GM21576 (cell line): ENCODE measurements around the gene SCYGR5.
A peak's percentile ranks its signal among the peaks of the same experiment; 100 is the strongest.
"Not testable (repeated sequence)": the region's sequence is repeated elsewhere in the genome, so short reads cannot be mapped to it uniquely, and the experiment has no call there.

Experiments used
- ATAC-seq: cut with Tn5 transposase; IDR thresholded peaks from one replicate; pipeline ENCODE4 v1.9.1; 2021; ENCODE audit warnings: mild to moderate bottlenecking, moderate library complexity; ENCODE audit not compliant: unreplicated experiment

The SCYGR5 gene

GRCh38 chr2:227666631-227667170, at the start of gene SCYGR5:
TSS of gene SCYGR5 (plus strand) at chr2:227666804. CDS start at chr2:227666804, 0 bp downstream.
- not testable (repeated sequence) for ATAC-seq

DNA sequence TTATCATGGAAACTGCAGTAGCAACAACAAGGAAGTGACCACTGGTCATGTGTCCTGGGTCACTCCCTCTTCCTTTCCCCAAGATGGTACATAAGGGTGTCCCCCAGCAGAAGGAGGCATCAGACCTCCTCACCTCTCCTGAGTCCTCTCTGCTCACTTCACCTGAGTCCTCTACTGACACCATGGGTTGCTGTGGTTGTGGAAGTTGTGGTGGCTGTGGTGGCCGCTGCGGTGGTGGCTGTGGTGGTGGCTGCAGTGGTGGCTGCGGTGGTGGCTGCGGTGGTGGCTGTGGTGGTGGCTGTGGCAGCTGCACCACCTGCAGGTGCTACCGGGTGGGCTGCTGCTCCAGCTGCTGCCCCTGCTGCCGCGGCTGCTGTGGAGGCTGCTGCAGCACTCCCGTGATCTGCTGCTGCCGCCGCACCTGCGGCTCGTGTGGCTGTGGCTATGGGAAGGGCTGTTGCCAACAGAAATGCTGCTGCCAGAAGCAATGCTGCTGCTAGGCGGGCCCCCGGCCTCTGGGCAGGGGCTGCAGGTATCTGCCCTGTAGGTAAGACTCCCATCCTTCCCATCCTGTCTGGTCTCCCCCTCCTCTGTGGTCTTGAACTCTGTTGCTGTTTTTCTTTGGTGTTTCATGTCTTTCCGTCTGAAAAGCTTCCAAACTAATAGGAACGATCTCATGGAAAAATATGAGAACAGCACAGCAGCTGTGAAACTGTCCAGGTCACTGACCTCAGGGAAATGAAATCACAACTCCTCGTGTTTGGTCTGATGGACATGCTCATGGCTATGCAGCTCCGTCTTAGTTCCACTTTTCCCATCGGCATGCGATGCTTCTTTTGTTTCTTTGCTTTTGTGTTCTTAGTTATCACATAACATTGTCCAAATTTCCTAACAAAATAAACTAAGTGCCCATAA, 49.0 kb upstream of the SCYGR5 start, which contains the start of gene SCYGR4:
Gene SCYGR4, plus strand, starts transcription at position 183 of the 915 bp plus-strand sequence. Its CDS starts 0 bp downstream, at position 183.
- ATAC-seq, result no peak

DNA sequence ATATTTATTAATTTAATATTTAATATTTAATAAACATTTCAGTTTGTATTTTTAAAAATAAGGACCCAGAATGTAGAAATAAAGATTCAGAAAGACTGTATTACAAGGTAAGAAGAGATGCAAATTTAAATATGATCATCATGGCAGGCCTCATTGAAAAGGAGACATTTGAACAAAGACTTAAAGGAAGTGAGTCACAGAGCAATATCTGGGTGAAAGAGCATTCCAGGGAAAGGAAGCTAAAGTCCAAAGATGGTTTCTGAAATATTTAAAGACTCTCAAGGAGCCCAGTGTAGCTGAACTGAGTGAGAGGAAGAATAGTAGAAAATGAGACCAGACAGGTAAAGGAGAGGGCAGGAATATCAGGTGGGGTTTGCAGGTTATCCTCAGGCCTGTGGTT, 43.4 kb upstream of the SCYGR5 start:
- ATAC-seq, result no peak

- ATAC-seq, result no peak
These were observed 41.2 kb upstream of the SCYGR5 start for GRCh38 chr2:227625420-227625819.

DNA sequence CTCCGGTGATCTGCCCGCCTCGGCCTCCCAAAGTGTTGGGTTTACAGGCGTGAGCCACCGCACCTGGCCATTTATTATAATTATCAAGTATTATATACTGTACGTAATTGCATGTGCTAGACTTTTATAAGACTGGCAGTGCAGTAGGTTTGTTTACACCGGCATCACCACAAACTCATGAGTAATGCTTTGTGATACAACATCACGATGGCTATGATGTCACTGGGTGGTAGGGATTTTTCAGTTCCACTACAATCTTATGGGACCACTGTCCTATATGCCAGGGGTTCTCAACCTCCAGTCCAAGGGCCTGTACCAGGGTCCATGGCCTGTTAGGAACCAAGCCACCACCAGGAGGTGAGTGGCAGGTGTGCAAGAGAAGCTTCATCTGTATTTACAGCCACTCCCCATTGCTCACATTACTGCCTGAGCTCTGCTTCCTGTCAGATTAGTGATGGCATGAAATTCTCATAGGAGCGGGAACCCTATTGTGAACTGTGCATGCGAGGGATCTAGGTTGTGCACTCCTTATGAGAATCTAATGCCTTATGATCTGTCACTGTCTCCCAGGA, 39.9 kb upstream of the SCYGR5 start:
- ATAC-seq, result no peak

DNA sequence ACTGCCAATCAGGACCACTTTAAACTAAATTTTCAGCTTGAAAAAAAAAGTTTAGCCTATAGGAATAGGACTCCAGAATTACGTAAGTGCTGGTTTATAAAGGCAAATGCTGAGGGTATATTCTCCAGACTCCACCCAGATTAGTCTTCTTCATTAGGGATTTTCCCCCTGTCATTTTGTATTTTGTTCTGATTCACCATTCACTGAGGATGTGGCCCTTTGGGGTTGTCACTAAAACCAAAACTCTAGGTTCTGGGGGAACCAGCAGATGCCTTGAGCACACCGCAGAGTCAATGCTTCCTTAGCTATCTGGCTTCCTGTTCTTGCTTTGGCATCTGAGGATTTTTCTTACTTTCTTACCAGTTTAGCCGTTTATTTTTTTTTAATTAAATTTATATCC, 38.8 kb upstream of the SCYGR5 start:
- ATAC-seq, result peak; percentile 89

- ATAC-seq, result no peak
These were observed 37.2 kb upstream of the SCYGR5 start for GRCh38 chr2:227629435-227629834.

- ATAC-seq, result no peak
These were observed 36.3 kb upstream of the SCYGR5 start for GRCh38 chr2:227630322-227630721.

DNA sequence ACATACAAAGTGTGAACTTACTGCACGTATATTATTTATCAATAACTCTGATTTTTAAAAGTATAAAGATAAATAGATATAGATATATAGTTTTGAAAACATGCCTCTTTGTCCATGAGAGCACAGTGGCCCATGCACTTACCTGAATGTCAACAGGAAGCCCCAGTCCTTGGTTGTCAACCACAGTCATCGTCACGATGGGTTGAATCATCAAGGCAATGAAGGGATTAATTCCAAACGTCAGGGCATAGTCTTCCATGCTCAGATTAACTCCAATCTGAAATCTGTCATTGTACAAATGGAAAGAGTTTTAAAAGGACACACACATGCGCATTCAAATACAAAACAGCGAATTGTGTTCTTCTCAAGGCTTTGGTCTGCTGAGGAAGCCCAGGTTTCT, 33.8 kb upstream of the SCYGR5 start:
- no peak for ATAC-seq

DNA sequence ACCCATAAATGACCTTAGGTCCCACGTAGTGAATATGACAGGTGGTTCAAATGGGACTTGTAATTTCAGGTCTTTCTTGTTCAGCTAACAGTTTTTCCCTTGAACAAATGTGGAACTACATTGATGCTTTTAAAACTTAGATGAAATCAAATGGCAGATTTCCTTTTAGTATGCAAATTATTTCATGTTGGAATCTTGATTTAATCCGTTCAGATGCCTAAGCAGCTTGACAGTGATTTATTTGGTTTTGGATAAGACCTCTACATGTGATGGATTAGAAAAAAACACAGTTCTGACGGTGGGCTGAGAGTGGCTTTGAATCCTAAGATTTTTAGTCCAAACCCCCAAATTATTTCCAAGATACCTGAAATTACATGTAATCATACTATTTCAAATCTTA, 32.4 kb upstream of the SCYGR5 start:
- no peak for ATAC-seq

- ATAC-seq, result no peak
These were observed 23.9 kb upstream of the SCYGR5 start for GRCh38 chr2:227642656-227643055.

DNA sequence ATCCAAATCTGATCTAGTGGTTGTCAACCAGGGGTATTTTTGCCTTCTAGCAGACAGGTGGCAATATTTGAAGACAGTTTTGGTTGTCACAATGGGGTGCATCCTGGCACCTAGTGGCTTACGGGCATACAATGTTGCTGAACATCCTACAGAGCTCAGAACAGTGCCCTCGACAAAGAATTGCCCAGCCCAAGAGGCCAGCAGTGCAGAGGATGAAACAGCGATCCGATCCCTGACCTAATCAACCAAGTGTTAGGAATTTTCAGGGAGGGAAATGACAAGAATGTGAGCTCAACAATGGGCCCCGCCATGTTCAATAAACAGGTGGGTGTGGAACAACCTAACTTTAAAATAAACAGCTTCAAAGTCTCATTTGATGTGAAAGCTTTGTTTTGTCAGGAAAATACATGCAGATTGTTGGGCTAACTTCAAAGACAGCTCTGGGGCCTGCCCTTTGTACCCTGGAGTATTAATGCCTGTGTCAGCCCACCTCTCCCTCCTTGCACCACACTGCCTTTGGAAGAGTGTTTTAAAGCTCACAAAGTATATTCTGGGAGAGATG, 22.5 kb upstream of the SCYGR5 start:
- no peak for ATAC-seq

DNA sequence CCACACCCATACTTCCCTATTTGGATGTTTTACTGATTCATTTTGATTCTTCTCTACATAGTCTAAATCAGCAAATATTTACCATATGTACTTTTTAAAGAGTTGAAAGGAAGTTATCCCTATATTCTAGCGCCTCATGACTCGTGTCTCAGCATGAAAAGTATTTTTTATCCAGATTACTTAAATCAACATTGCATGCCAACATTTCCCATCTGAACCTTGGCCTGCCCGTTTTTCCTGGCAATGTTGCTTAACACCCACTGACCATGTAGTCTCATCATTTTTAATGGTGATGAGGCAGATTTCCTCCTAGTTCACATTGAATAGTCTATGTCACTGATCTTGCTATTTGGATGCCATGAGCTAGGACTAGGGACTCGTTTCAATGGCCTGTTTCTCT, 13.2 kb upstream of the SCYGR5 start:
- ATAC-seq, result no peak

- ATAC-seq, result no peak
These were observed 12.2 kb upstream of the SCYGR5 start for GRCh38 chr2:227654426-227654825.

DNA sequence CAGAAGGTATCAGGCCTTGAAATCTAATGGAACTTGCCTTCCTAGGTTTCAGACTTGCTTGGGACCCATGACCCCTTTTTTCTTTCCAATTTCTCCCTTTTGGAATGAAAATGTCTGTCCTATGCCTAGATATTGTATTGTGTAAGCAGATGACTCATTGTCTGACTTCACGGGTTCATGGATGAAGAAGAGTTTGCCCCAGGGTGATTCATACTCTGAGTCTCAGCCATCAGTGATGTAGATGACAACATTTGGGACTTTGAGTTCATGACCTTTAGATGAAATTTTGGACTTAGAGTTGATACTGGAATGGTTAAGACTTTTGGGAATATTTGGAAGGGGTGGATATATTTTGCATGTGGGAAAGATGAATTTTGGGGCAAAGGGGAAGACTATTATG, 11.2 kb upstream of the SCYGR5 start:
- ATAC-seq, result no peak

DNA sequence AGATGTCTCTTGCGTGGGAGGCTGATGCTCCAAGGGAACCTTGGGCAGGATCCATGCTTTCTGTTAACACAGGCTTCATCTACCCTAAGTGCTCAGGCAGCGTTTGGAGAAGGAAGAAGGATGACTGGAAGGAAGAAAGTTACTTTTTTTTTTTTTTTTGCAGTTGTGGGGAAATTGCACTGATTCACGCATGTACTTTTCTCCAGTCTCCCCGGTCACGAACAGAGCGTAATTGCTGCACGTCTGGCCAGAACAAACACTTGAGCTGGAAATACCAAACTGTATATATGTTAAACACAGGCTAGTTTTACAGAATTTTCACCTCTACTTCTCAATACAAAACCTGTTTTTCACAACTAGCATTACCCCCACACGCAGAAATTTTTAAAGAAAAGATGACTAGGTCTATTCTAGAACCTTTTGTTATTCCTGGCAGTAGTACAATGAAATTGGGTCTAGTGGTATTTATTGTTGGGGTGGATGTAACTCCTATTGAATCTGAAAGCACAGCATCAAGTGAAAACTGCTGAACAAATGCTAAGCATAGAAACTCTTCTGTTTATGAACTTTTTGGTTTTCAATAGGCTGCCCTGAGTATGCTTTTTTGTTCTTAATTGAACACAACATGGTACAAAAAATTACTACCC, 9.3 kb upstream of the SCYGR5 start:
- ATAC-seq, result no peak

DNA sequence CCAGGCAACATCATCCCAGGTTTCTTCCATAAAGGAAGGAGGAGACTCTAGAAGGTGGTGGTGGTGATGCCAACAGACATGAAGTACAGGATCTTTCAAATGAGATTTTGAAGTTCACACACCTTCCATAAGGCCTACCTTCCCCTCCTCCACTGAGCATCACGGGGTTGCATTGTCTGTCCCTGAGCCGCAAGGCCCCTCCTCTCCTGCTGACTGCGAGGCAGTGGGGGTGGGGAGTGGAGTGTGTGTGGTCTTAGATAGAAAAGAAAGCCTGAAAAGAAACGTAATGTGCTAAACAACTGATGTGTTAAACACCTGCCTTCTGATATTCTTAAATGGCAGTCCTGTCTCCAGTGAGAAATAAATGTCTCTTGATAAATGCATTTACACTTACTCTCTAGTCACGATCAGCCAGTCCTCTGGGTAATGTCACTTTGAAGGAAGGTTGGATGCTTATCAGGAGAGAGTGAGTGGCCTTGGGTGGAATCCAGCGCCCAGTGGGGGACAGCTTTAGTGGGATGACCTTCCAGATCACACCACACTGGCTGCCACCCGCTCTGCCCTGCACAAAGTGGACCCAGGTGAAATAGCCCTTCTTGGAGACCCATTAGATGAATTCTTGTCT, 5.5 kb upstream of the SCYGR5 start:
- no peak for ATAC-seq

- ATAC-seq, result no peak
These were observed 4.8 kb upstream of the SCYGR5 start for GRCh38 chr2:227661827-227662226.

GRCh38 chr2:227665189-227665940, 1.2 kb upstream of the SCYGR5 start:
- no peak for ATAC-seq
